Ishikawa (cell line): ENCODE measurements around the gene PCDH19.

ENCODE experiments used
- CEBPB ChIP-seq: IDR thresholded peaks from 2 replicates; pipeline ENCODE4 v1.6.1; 2012
- CREB1 ChIP-seq: IDR thresholded peaks from 2 replicates; pipeline ENCODE4 v1.6.1; 2012; ENCODE audit warnings: low read depth
- EGR1 ChIP-seq: IDR thresholded peaks from 2 replicates; pipeline ENCODE4 v1.6.1; 2012
- EP300 ChIP-seq: IDR thresholded peaks from 2 replicates; pipeline ENCODE4 v1.6.1; 2012; ENCODE audit warnings: borderline replicate concordance
- FOXM1 ChIP-seq: IDR thresholded peaks from 2 replicates; pipeline ENCODE4 v1.6.1; 2012; ENCODE audit warnings: low read depth, borderline replicate concordance
- MAX ChIP-seq: IDR thresholded peaks from 2 replicates; pipeline ENCODE4 v1.6.1; 2012
- NFIC ChIP-seq: IDR thresholded peaks from 2 replicates; pipeline ENCODE4 v1.6.1; 2012
- RAD21 ChIP-seq: IDR thresholded peaks from 2 replicates; pipeline ENCODE4 v1.6.1; 2012; ENCODE audit warnings: low read depth
- REST ChIP-seq: IDR thresholded peaks from 2 replicates; pipeline ENCODE4 v1.6.1; 2012; ENCODE audit warnings: low read depth, mild to moderate bottlenecking
- TAF1 ChIP-seq: IDR thresholded peaks from 2 replicates; pipeline ENCODE4 v1.6.1; 2012; ENCODE audit warnings: low read depth, mild to moderate bottlenecking
- TCF12 ChIP-seq: IDR thresholded peaks from 2 replicates; pipeline ENCODE4 v1.6.1; 2012; ENCODE audit warnings: low read depth
- TEAD4 ChIP-seq: IDR thresholded peaks from 2 replicates; pipeline ENCODE4 v1.6.1; 2012
- USF1 ChIP-seq: IDR thresholded peaks from 2 replicates; pipeline ENCODE4 v1.6.1; 2012
- ZBTB7A ChIP-seq: IDR thresholded peaks from 2 replicates; pipeline ENCODE4 v1.6.1; 2012; ENCODE audit warnings: low read depth

The PCDH19 gene

GRCh38 chrX:100247826-100248225 lies 162.2 kb downstream of the PCDH19 start:
- no peak for TF ChIP-seq ZBTB7A
- TF ChIP-seq USF1 = no peak
- TF ChIP-seq EP300 = no peak
- no peak for TF ChIP-seq REST
- no peak for TF ChIP-seq FOXM1
- no peak for TF ChIP-seq CEBPB
- no peak for TF ChIP-seq EGR1
- TF ChIP-seq TEAD4 = no peak
- no peak for TF ChIP-seq MAX
- no peak for TF ChIP-seq NFIC
- TF ChIP-seq RAD21 = no peak
- no peak for TF ChIP-seq CREB1
- no peak for TF ChIP-seq TAF1

- no peak for TF ChIP-seq RAD21
- no peak for TF ChIP-seq TCF12
- no peak for TF ChIP-seq EGR1
- TF ChIP-seq REST = no peak
- no peak for TF ChIP-seq TEAD4
- no peak for TF ChIP-seq TAF1
- no peak for TF ChIP-seq EP300
- TF ChIP-seq ZBTB7A = no peak
- no peak for TF ChIP-seq NFIC
- TF ChIP-seq CEBPB = no peak
- TF ChIP-seq FOXM1 = no peak
- no peak for TF ChIP-seq USF1
Measured at GRCh38 chrX:100244681-100245080, 165.4 kb downstream of the PCDH19 start.
